HCT116 (cell line): ENCODE results near the gene GRHL1.

Source experiments
- EZH2phosphoT487 ChIP-seq: fragments of 200-600 bp; IDR thresholded peaks from 2 replicates; pipeline ENCODE4 v1.6.1; 2018; ENCODE audit warnings: antibody characterized with exemption, borderline replicate concordance
- POLR2A ChIP-seq: IDR thresholded peaks from 2 replicates; pipeline ENCODE4 v1.7.0; 2011; ENCODE audit warnings: borderline replicate concordance; ENCODE audit not compliant: insufficient read depth, insufficient read length; ENCODE audit errors: extremely low read depth
- POLR2AphosphoS5 ChIP-seq: IDR thresholded peaks from 2 replicates; pipeline ENCODE4 v1.6.1; 2011; ENCODE audit warnings: mild to moderate bottlenecking, low read depth, low read length, moderate library complexity
- REST ChIP-seq: IDR thresholded peaks from 2 replicates; pipeline ENCODE4 v1.6.1; 2012; ENCODE audit warnings: low read depth
- ZNF274 ChIP-seq: fragments of 200-500 bp; sonication (Bioruptor generic); IDR thresholded peaks from 2 replicates; pipeline ENCODE4 v1.6.1; 2014; ENCODE audit warnings: mild to moderate bottlenecking, low read depth, low read length, inconsistent platforms
- TF ChIP-seq, protein P1 (sequence below), 3 experiments: fragments of 200-600 bp in 1 of 3; sonication (generic) in 1 of 3; IDR thresholded peaks in 2 of 3; conservative IDR thresholded peaks in 1 of 3; 2 replicates each; pipeline ENCODE4 v1.5.1; 2012 to 2017; ENCODE audit warnings: low read depth in 2 of 3, low read length in 2 of 3, antibody characterized with exemption in 1 of 3, borderline replicate concordance in 1 of 3, control low read depth in 1 of 3, mild to moderate bottlenecking in 1 of 3, mixed read lengths in 1 of 3, mixed run types in 1 of 3, moderate library complexity in 1 of 3; ENCODE audit not compliant: insufficient read depth in 1 of 3

- TF ChIP-seq POLR2AphosphoS5: no peak
- no peak for TF ChIP-seq ZNF274
- TF ChIP-seq, protein P1, sequence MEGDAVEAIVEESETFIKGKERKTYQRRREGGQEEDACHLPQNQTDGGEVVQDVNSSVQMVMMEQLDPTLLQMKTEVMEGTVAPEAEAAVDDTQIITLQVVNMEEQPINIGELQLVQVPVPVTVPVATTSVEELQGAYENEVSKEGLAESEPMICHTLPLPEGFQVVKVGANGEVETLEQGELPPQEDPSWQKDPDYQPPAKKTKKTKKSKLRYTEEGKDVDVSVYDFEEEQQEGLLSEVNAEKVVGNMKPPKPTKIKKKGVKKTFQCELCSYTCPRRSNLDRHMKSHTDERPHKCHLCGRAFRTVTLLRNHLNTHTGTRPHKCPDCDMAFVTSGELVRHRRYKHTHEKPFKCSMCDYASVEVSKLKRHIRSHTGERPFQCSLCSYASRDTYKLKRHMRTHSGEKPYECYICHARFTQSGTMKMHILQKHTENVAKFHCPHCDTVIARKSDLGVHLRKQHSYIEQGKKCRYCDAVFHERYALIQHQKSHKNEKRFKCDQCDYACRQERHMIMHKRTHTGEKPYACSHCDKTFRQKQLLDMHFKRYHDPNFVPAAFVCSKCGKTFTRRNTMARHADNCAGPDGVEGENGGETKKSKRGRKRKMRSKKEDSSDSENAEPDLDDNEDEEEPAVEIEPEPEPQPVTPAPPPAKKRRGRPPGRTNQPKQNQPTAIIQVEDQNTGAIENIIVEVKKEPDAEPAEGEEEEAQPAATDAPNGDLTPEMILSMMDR (IDR thresholded peaks at IDR 0.05 in 2 of 3, conservative IDR thresholded peaks at IDR 0.05 in 1 of 3; ENCODE audit: borderline replicate concordance in 1 of 3, insufficient read depth in 1 of 3, low read depth in 2 of 3, low read length in 2 of 3): no peak
- TF ChIP-seq EZH2phosphoT487: no peak
- no peak for TF ChIP-seq POLR2A
- no peak for TF ChIP-seq REST
These were observed 95.4 kb downstream of the GRHL1 start for GRCh38 chr2:10046931-10047330.
